ENCODE measurements around the gene ERI2. TPM values are rescaled to one million over a fixed set of nuclear protein-coding genes. Genes with fewer than 3 reads are reported as not detected.

The ERI2 gene
- total and polyA plus RNA-seq, 2 of the 4 experiments (the other 2 are of a cell fraction): 7.5 to 10.2 TPM

DNA sequence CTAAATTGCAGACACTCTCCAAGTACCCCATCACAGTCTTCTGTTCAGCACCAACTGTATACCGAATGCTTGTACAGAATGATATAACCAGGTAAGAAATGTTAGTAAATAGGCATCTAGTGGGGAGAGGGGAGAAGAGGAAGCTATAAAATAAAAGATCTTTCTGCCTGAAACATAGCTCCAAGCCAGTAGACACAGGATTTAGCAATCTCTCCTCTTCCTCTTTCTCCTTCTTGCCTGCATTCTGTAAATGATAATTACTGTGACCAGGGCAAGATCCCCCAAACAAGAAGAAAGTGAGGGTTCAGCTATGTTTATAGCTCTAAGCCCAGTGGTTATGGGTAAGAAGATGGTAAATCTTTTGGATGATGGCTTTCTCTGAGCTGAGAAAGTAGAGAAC is 24.6 kb downstream of the ERI2 start:
- H3K9ac ChIP-seq (ENCODE audit: low read depth, low read length): no peak overlapping the region
- H3K27ac ChIP-seq (ENCODE audit: insufficient read depth, low read length): no peak overlapping the region
- H4K8ac ChIP-seq (ENCODE audit: low read depth in 2 of 2, low read length in 2 of 2): no peak overlapping the region
- no peak overlapping the region for H2AFZ ChIP-seq (replicated peaks; ENCODE audit: low read length, poor library complexity)
- no peak overlapping the region for H4K91ac ChIP-seq (ENCODE audit: insufficient read depth, low read depth, low read length)
- in situ Hi-C loops (cut with MboI; ENCODE audit: low sequenced_read_pairs): no loop called here
- H3K4me3 ChIP-seq (ENCODE audit: insufficient read depth, low read depth, low read length): no peak overlapping the region
- no peak overlapping the region for H2BK5ac ChIP-seq (ENCODE audit: low read depth, low read length, poor library complexity, severe bottlenecking)
- no peaks in the 10 kb centered on the region for H4K20me1 ChIP-seq (ENCODE audit: insufficient read depth, low read length)
- H3K27me3 ChIP-seq (ENCODE audit: control insufficient read depth, insufficient read depth, low read length): no peaks in the 10 kb centered on the region
- H3K9me1 ChIP-seq (ENCODE audit: insufficient read depth, low read length): no peaks in the 10 kb centered on the region
- no CpG with 5 or more reads among the region's 1 CpG for WGBS, 2 experiments (ENCODE audit: extremely low coverage in 2 of 2, insufficient read length in 1 of 2)
- DNase-seq (no peak), ATAC-seq (ENCODE audit: low read depth) (no peak)
- H2AK5ac ChIP-seq (ENCODE audit: low read depth, low read length): no peak overlapping the region
- H2BK20ac ChIP-seq (ENCODE audit: low read depth, low read length): no peak overlapping the region
- BruUV-seq (replicated peaks): no TSS peak
- H3K4ac ChIP-seq (ENCODE audit: low read depth, low read length): no peak overlapping the region
- no peak for TF ChIP-seq RCOR1 (IDR thresholded peaks at IDR 0.05; ENCODE audit: insufficient replicate concordance, low read length)
- TF ChIP-seq BHLHE40 (IDR thresholded peaks at IDR 0.05; ENCODE audit: low read depth, low read length): no peak
- TF ChIP-seq RAD21 (IDR thresholded peaks at IDR 0.05; ENCODE audit: low read length): no peak
- no peak for TF ChIP-seq RFX5 (IDR thresholded peaks at IDR 0.05; ENCODE audit: low read depth, low read length)
- TF ChIP-seq POLR2A (IDR thresholded peaks at IDR 0.05; ENCODE audit: low read depth, low read length): no peak
- no peak for TF ChIP-seq SMC3 (IDR thresholded peaks at IDR 0.05; ENCODE audit: low read depth, low read length)
- no peak for TF ChIP-seq MAFK (IDR thresholded peaks at IDR 0.05; ENCODE audit: low read depth, low read length)
- TF ChIP-seq MXI1 (IDR thresholded peaks at IDR 0.05; ENCODE audit: borderline replicate concordance, low read depth, low read length): no peak
- no peak for TF ChIP-seq MAZ (IDR thresholded peaks at IDR 0.05; ENCODE audit: borderline replicate concordance, low read depth, low read length)
- no peak for TF ChIP-seq FOS (IDR thresholded peaks at IDR 0.05; ENCODE audit: low read depth, low read length)
- no peak overlapping the region for H3K14ac ChIP-seq (replicated peaks; ENCODE audit: low read depth, low read length)
- ChIA-PET POLR2A (ENCODE audit: unreplicated experiment) (no interaction called here), CTCF (no interaction called here)
- no peak overlapping the region for H4K5ac ChIP-seq (ENCODE audit: low read depth, low read length)
- no peaks in the 10 kb centered on the region for H3K36me3 ChIP-seq (ENCODE audit: control insufficient read depth, insufficient read depth, low read length)
- dilution Hi-C loops (cut with HindIII; ENCODE audit: low sequenced_read_pairs, unreplicated experiment): no loop called here
- no peak overlapping the region for H2BK15ac ChIP-seq (ENCODE audit: low read depth, low read length)
- H3K56ac ChIP-seq (ENCODE audit: extremely low read depth, insufficient read depth, low read length): no peak overlapping the region
- H3K18ac ChIP-seq (ENCODE audit: low read depth, low read length): no peak overlapping the region
- H3K4me2 ChIP-seq (ENCODE audit: low read depth, low read length): no peak overlapping the region
- H2BK120ac ChIP-seq (ENCODE audit: low read depth, low read length): no peak overlapping the region
- H3K4me1 ChIP-seq (ENCODE audit: control insufficient read depth, insufficient read depth, low read length): no peaks in the 10 kb centered on the region
- no peaks in the 10 kb centered on the region for H3K79me1 ChIP-seq (ENCODE audit: low read depth in 1 of 2, low read length in 2 of 2)
- H3K9me3 ChIP-seq (ENCODE audit: control insufficient read depth, insufficient read depth, low read length): no peaks in the 10 kb centered on the region
- H3K23ac ChIP-seq (ENCODE audit: low read depth, low read length): no peak overlapping the region
- no peak overlapping the region for H2AK9ac ChIP-seq (replicated peaks; ENCODE audit: low read depth, low read length, poor library complexity)
- intact Hi-C loops (cut with micrococcal nuclease): no loop called here

Measured in IMR-90 (cell line).